Calu3 (cell line): ENCODE measurements around the gene MIPOL1. TPM values are rescaled to one million over a fixed set of nuclear protein-coding genes. Genes with fewer than 3 reads are reported as not detected.
"Not testable (repeated sequence)": the region's sequence is repeated elsewhere in the genome, so short reads cannot be mapped to it uniquely, and the experiment has no call there.

Source experiments
- BruUV-seq: library from RNA; stranded (reverse); fragments of 400-500 nt; replicated peaks from 2 replicates; lab custom pipeline; 2021; lab: Mats Ljungman, UMichigan
- CTCF ChIA-PET: fragments of 300-600 bp; sonication (Branson Sonifier 250); formaldehyde crosslinking; loops from one replicate; lab custom pipeline; 2022; ENCODE audit warnings: antibody characterized with exemption; lab: Charles Lee
- DNase-seq: peaks from one replicate; pipeline ENCODE4 v3.0.0; 2022
- H3K27ac Mint-ChIP-seq: one replicate; pipeline ENCODE4 v1.8.0; 2022; ENCODE audit warnings: mixed read lengths; ENCODE audit not compliant: unreplicated experiment
- H3K27me3 Mint-ChIP-seq: one replicate; pipeline ENCODE4 v1.8.0; 2022; ENCODE audit warnings: mixed read lengths; ENCODE audit not compliant: unreplicated experiment
- H3K36me3 Mint-ChIP-seq: one replicate; pipeline ENCODE4 v1.8.0; 2022; ENCODE audit warnings: mild to moderate bottlenecking, moderate library complexity, mixed read lengths; ENCODE audit not compliant: insufficient read depth, unreplicated experiment
- H3K4me1 Mint-ChIP-seq: one replicate; pipeline ENCODE4 v1.8.0; 2022; ENCODE audit warnings: mild to moderate bottlenecking, low read depth, mixed read lengths; ENCODE audit not compliant: unreplicated experiment
- H3K4me3 Mint-ChIP-seq: one replicate; pipeline ENCODE4 v1.8.0; 2022; ENCODE audit warnings: mild to moderate bottlenecking, low read depth, moderate library complexity, mixed read lengths; ENCODE audit not compliant: unreplicated experiment
- H3K9me3 Mint-ChIP-seq: one replicate; pipeline ENCODE4 v1.8.0; 2022; ENCODE audit warnings: low read depth, mixed read lengths; ENCODE audit not compliant: unreplicated experiment
- intact Hi-C: fragments of 100-400 bp; cut with micrococcal nuclease; formaldehyde crosslinking; loops from one replicate; pipeline ENCODE4 v1.10.0; 2022; ENCODE audit not compliant: unreplicated experiment
- total RNA-seq: library from RNA; stranded (reverse); gene quantifications from 2 replicates; pipeline ENCODE4 v1.2.3, GENCODE V29; 2022
- TF ChIP-seq, protein P1 (sequence below): fragments of 200-600 bp; IDR thresholded peaks from one replicate; pipeline ENCODE4 v1.8.0; 2022; ENCODE audit warnings: antibody characterized with exemption; ENCODE audit not compliant: unreplicated experiment

Gene MIPOL1
- total RNA-seq, 1 experiment from 2014 or later = 27.2 TPM

- Mint-ChIP-seq H3K36me3 (no peaks in the 10 kb centered on the region), H3K9me3 (no peaks in the 10 kb centered on the region), H3K27ac (no peak overlapping the region), H3K4me1 (no peaks in the 10 kb centered on the region), H3K4me3 (no peak overlapping the region), H3K27me3 (no peaks in the 10 kb centered on the region)
- CTCF ChIA-PET = no interaction called here
- DNase-seq = peak; percentile 14
- intact Hi-C loops = no loop called here
- TF ChIP-seq, protein P1, sequence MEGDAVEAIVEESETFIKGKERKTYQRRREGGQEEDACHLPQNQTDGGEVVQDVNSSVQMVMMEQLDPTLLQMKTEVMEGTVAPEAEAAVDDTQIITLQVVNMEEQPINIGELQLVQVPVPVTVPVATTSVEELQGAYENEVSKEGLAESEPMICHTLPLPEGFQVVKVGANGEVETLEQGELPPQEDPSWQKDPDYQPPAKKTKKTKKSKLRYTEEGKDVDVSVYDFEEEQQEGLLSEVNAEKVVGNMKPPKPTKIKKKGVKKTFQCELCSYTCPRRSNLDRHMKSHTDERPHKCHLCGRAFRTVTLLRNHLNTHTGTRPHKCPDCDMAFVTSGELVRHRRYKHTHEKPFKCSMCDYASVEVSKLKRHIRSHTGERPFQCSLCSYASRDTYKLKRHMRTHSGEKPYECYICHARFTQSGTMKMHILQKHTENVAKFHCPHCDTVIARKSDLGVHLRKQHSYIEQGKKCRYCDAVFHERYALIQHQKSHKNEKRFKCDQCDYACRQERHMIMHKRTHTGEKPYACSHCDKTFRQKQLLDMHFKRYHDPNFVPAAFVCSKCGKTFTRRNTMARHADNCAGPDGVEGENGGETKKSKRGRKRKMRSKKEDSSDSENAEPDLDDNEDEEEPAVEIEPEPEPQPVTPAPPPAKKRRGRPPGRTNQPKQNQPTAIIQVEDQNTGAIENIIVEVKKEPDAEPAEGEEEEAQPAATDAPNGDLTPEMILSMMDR = no peak
- BruUV-seq = no TSS peak
These were observed 187.3 kb downstream of the MIPOL1 start for GRCh38 chr14:37384870-37385596.

DNA sequence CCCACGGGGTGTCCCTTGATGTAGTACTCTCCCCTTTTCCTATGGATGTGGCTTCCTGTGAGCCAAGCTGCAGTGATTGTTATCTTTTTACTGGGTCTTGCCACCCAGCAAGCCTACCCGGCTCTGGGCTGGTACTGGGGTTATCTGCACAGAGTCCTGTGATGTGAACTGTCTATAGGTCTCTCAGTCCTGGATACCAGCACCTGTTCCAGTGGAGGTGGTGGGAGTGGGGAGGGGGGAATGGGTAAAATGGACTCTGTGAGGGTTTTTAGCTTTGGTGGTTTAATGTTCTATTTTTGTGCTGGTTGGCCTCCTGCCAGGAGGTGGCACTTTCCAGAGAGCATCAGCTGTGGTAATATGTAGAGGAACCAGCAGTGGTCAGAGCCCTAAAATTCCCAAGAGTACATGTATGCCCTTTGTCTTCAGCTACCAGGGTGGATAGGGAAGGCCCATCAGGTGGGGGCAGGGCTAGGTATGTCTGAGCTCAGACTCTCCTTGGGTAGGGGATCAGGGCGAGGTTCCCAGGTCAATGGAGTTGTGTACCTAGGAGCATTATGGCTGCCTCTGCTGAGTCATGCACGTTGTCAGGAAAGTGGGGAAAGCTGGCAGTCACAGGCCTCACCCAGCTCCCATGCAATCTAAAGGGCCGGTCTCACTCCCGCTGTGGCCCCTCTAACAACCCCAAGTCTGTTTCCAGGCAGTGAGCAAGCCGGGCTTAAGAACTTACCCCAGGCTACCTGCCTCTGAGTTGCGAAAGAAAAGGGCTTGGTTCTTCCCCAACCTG is 199.6 kb downstream of the MIPOL1 start:
- H3K27me3 Mint-ChIP-seq, H3K9me3 Mint-ChIP-seq, H3K36me3 Mint-ChIP-seq, DNase-seq, BruUV-seq, H3K4me1 Mint-ChIP-seq, CTCF ChIA-PET, H3K27ac Mint-ChIP-seq, intact Hi-C loops, H3K4me3 Mint-ChIP-seq: not testable (repeated sequence)

DNA sequence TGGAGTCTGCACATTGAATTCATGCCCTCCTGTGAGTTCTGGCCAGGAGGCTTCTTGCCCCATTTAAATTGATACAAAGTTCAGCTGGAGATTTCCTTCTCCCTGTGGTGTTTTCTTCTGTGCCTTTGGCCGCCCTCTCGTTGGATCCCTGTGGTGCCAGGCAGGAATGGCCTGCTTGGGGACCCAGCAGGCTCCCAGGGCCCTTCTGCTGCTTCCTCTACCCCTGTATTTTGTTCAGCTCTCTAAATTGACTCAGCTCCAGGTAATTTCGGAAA is 200.1 kb downstream of the MIPOL1 start:
- Mint-ChIP-seq H3K9me3 (no peaks in the 10 kb centered on the region), H3K27ac (no peak overlapping the region), H3K4me1 (peaks cover 8% of the 10 kb centered on the region), H3K36me3 (peaks cover 5% of the 10 kb centered on the region), H3K4me3 (no peak overlapping the region), H3K27me3 (no peaks in the 10 kb centered on the region)
- CTCF ChIA-PET = no interaction called here
- no peak for DNase-seq
- TF ChIP-seq, protein P1 = no peak
- intact Hi-C loops = no loop called here
- no TSS peak for BruUV-seq

DNA sequence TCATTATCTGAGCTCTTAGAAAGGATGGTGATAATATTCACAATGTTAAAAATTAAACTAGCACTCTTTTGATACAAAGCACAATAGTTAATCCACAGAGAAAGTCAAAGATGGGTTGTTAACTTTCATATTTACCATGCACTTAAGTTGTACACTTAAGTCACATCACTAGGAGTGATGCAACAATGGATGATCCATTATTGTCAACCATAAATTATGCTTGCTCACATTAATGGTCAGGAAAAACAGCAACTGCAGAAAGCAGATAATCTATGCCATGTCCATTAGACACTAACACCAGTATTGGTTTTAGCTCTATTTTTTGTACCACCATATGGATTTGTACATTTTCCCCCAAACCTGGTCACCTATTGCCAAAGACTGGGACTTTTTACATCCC is 201.8 kb downstream of the MIPOL1 start:
- DNase-seq = no peak
- Mint-ChIP-seq H3K4me3 (no peak overlapping the region), H3K27ac (no peak overlapping the region), H3K36me3 (peaks cover under 1% of the 10 kb centered on the region), H3K27me3 (no peaks in the 10 kb centered on the region), H3K9me3 (no peaks in the 10 kb centered on the region), H3K4me1 (peaks cover 8% of the 10 kb centered on the region)
- TF ChIP-seq, protein P1 = no peak
- intact Hi-C loops = no loop called here
- CTCF ChIA-PET = no interaction called here
- no TSS peak for BruUV-seq

- intact Hi-C loops = no loop called here
- H3K36me3 Mint-ChIP-seq = no peaks in the 10 kb centered on the region
- H3K9me3 Mint-ChIP-seq = no peaks in the 10 kb centered on the region
- no TSS peak for BruUV-seq
- H3K27me3 Mint-ChIP-seq = no peaks in the 10 kb centered on the region
- CTCF ChIA-PET = no interaction called here
- no peak for DNase-seq
- H3K27ac Mint-ChIP-seq = no peak overlapping the region
- peaks cover 8% of the 10 kb centered on the region for H3K4me1 Mint-ChIP-seq
- TF ChIP-seq, protein P1 = no peak
- H3K4me3 Mint-ChIP-seq = no peak overlapping the region
These were observed 203.4 kb downstream of the MIPOL1 start for GRCh38 chr14:37401093-37401492.
